Tibial nerve (tissue), 4 donors: ENCODE data around the gene DNAH3. TPM values are rescaled to one million over a fixed set of nuclear protein-coding genes. Genes with fewer than 3 reads are reported as not detected.
"Not testable (repeated sequence)": the region's sequence is repeated elsewhere in the genome, so short reads cannot be mapped to it uniquely, and the experiment has no call there.

Source experiments
- DNase-seq, 2 donors: peaks; one replicate each; pipeline ENCODE4 v3.0.0-alpha.2; 2019; ENCODE audit warnings: low spot score in 2 of 2
- H3K27ac ChIP-seq, 4 donors: fragments of 200-600 bp; sonication (generic) in 3 of 4; one replicate each; pipeline ENCODE4 v1.5.1; 2017 to 2019; ENCODE audit warnings: mild to moderate bottlenecking in 1 of 4
- H3K27me3 ChIP-seq, 2 donors: fragments of 200-600 bp; sonication (generic) in 1 of 2; one replicate each; pipeline versions ENCODE4 v1.5.1 to v1.6.0; 2017 to 2019
- H3K36me3 ChIP-seq, 3 donors: fragments of 200-600 bp; sonication (generic); one replicate each; pipeline ENCODE4 v1.5.1; 2018 to 2019
- H3K4me1 ChIP-seq, 4 donors: fragments of 200-600 bp; sonication (generic) in 3 of 4; one replicate each; pipeline ENCODE4 v1.5.1; 2017 to 2019
- H3K4me3 ChIP-seq, 4 donors: fragments of 200-600 bp; sonication (generic) in 3 of 4; one replicate each; pipeline ENCODE4 v1.5.1; 2017 to 2019; ENCODE audit warnings: mild to moderate bottlenecking in 1 of 4, moderate library complexity in 1 of 4
- H3K9me3 ChIP-seq, 4 donors: fragments of 200-600 bp; sonication (generic) in 3 of 4; one replicate each; pipeline ENCODE4 v1.5.1; 2017 to 2019
- EP300 ChIP-seq, 2 donors: sonication (generic); formaldehyde crosslinking; IDR thresholded peaks; one replicate each; pipeline ENCODE4 v1.6.1; 2017; ENCODE audit warnings: antibody characterized with exemption in 2 of 2, mild to moderate bottlenecking in 1 of 2
- POLR2A ChIP-seq, 2 donors: fragments of 450-650 bp; IDR thresholded peaks; one replicate each; pipeline ENCODE4 v1.6.1; 2017; ENCODE audit warnings: antibody characterized with exemption in 2 of 2, mild to moderate bottlenecking in 2 of 2, moderate library complexity in 2 of 2
- WGBS, 2 donors: methylation state at CpG; one replicate each; pipeline ENCODE4 v1.1.5; 2018; 5-methylcytosine and 5-hydroxymethylcytosine counted together
- total RNA-seq, 4 donors: library from RNA; depleted of rRNA; stranded (reverse); fragments of >200 nt; gene quantifications; one replicate each; pipeline ENCODE4 v1.1.0, GENCODE V29; 2016
- TF ChIP-seq, protein P1 (sequence below), 5 experiments: fragments of 200-600 bp in 3 of 5; fragments of 450-650 bp in 2 of 5; sonication (generic) in 3 of 5; IDR thresholded peaks; one replicate each; pipeline ENCODE4 v1.5.1; 2016 to 2019; ENCODE audit warnings: antibody characterized with exemption in 5 of 5, mild to moderate bottlenecking in 3 of 5, moderate library complexity in 2 of 5

The DNAH3 gene
- total RNA-seq, 4 donors from 2014 or later, result not detected

DNA sequence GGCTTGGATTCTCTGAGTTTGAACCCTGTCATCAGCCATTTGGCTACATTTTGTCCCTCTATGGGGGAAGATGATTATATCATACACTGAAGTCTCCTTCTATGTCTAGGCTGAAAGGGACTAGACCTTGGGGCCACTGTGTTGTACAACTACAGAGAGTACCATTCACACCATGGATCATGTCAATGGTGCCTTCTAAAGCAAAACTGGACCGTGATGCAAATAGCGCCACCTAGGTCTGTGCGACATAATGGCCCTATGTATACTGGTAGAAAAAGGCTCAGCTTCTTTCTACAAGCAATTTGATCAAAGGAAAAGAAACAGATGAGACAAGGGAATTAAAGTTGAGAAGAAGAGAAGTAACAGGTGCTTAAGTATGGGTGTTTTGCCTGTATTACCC, 149.4 kb downstream of the DNAH3 start:
- no peaks in the 10 kb centered on the region for H3K36me3 ChIP-seq
- no peak overlapping the region for H3K27ac ChIP-seq
- no peaks in the 10 kb centered on the region for H3K27me3 ChIP-seq
- DNase-seq, result no peak
- 23 to 27% methylated on average over 3 of the region's 3 CpGs for WGBS, 2 donors
- no peak overlapping the region for H3K4me3 ChIP-seq
- TF ChIP-seq, protein P1, sequence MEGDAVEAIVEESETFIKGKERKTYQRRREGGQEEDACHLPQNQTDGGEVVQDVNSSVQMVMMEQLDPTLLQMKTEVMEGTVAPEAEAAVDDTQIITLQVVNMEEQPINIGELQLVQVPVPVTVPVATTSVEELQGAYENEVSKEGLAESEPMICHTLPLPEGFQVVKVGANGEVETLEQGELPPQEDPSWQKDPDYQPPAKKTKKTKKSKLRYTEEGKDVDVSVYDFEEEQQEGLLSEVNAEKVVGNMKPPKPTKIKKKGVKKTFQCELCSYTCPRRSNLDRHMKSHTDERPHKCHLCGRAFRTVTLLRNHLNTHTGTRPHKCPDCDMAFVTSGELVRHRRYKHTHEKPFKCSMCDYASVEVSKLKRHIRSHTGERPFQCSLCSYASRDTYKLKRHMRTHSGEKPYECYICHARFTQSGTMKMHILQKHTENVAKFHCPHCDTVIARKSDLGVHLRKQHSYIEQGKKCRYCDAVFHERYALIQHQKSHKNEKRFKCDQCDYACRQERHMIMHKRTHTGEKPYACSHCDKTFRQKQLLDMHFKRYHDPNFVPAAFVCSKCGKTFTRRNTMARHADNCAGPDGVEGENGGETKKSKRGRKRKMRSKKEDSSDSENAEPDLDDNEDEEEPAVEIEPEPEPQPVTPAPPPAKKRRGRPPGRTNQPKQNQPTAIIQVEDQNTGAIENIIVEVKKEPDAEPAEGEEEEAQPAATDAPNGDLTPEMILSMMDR (IDR thresholded peaks at IDR 0.05), result peak in 2 of 5 experiments; percentile 11 to 18
- TF ChIP-seq EP300 (IDR thresholded peaks at IDR 0.05), result no peak
- TF ChIP-seq POLR2A (IDR thresholded peaks at IDR 0.05), result no peak
- H3K4me1 ChIP-seq, result no peaks in the 10 kb centered on the region
- H3K9me3 ChIP-seq, result no peaks in the 10 kb centered on the region

GRCh38 chr16:20997147-20997546, 153.5 kb downstream of the DNAH3 start:
- Histone ChIP-seq H3K9me3 (no peaks in the 10 kb centered on the region), H3K27me3 (no peaks in the 10 kb centered on the region), H3K4me1 (no peaks in the 10 kb centered on the region), H3K27ac (no peak overlapping the region), H3K36me3 (no peaks in the 10 kb centered on the region), H3K4me3 (no peak overlapping the region)
- DNase-seq, result no peak
- WGBS, 2 donors, result 90 to 92% methylated on average over 5 of the region's 5 CpGs
- no peak for TF ChIP-seq POLR2A (IDR thresholded peaks at IDR 0.05)
- no peak for TF ChIP-seq EP300 (IDR thresholded peaks at IDR 0.05)

GRCh38 chr16:20995711-20996110, 154.9 kb downstream of the DNAH3 start:
- Histone ChIP-seq H3K27me3 (no peaks in the 10 kb centered on the region), H3K4me3 (no peak overlapping the region), H3K9me3 (no peaks in the 10 kb centered on the region), H3K36me3 (no peaks in the 10 kb centered on the region), H3K4me1 (no peaks in the 10 kb centered on the region), H3K27ac (no peak overlapping the region)
- 88 to 90% methylated on average over 4 of the region's 4 CpGs for WGBS, 2 donors
- DNase-seq, result no peak
- TF ChIP-seq EP300 (IDR thresholded peaks at IDR 0.05) (no peak), POLR2A (IDR thresholded peaks at IDR 0.05) (no peak)
- TF ChIP-seq, protein P1 (IDR thresholded peaks at IDR 0.05), result no peak

- DNase-seq, H3K27ac ChIP-seq, H3K36me3 ChIP-seq, H3K9me3 ChIP-seq, H3K4me3 ChIP-seq, H3K27me3 ChIP-seq, H3K4me1 ChIP-seq: not testable (repeated sequence)
- 91 to 96% methylated on average over 16 to 36 of the region's 38 CpGs for WGBS, 2 donors
Observed at GRCh38 chr16:20989496-20990070, 161.1 kb downstream of the DNAH3 start.

GRCh38 chr16:20987049-20987448, 163.6 kb downstream of the DNAH3 start:
- H3K36me3 ChIP-seq, result no peaks in the 10 kb centered on the region
- DNase-seq, result no peak
- no peaks in the 10 kb centered on the region for H3K9me3 ChIP-seq
- TF ChIP-seq POLR2A (IDR thresholded peaks at IDR 0.05), result no peak
- TF ChIP-seq, protein P1 (IDR thresholded peaks at IDR 0.05), result no peak
- no peak for TF ChIP-seq EP300 (IDR thresholded peaks at IDR 0.05)
- H3K27ac ChIP-seq, result no peak overlapping the region
- no peak overlapping the region for H3K4me3 ChIP-seq
- no peaks in the 10 kb centered on the region for H3K4me1 ChIP-seq
- WGBS, 2 donors, result 83 to 85% methylated on average over 5 of the region's 5 CpGs
- H3K27me3 ChIP-seq, result no peaks in the 10 kb centered on the region

GRCh38 chr16:20984019-20984418, 166.6 kb downstream of the DNAH3 start:
- no peak for TF ChIP-seq EP300 (IDR thresholded peaks at IDR 0.05)
- TF ChIP-seq, protein P1 (IDR thresholded peaks at IDR 0.05), result no peak
- Histone ChIP-seq H3K36me3 (no peaks in the 10 kb centered on the region), H3K4me1 (no peaks in the 10 kb centered on the region), H3K27me3 (no peaks in the 10 kb centered on the region), H3K9me3 (no peaks in the 10 kb centered on the region), H3K4me3 (no peak overlapping the region), H3K27ac (no peak overlapping the region)
- no peak for DNase-seq
- WGBS, 2 donors, result 90 to 91% methylated on average over 6 of the region's 6 CpGs
